ENCODE data around the gene HMG20A.
A peak's percentile ranks its signal among the peaks of the same experiment; 100 is the strongest.

GRCh38 chr15:77497942-77498361 is 77.3 kb downstream of the HMG20A start:
- TF ChIP-seq CTCF (IDR thresholded peaks at IDR 0.05 in 8 of 11, conservative IDR thresholded peaks at IDR 0.05 in 3 of 11): no peak
- peak in 1 of 3 donors; percentile 13 for TF ChIP-seq POLR2AphosphoS5 (IDR thresholded peaks at IDR 0.05)
- TF ChIP-seq POLR2A (IDR thresholded peaks at IDR 0.05): no peak
